GM12878 (cell line): ENCODE measurements around the gene FOSL1. TPM values are rescaled to one million over a fixed set of nuclear protein-coding genes. Genes with fewer than 3 reads are reported as not detected.

Source experiments
- ATAC-seq: fragments of 200-7000 bp; cut with Tn5 transposase; 3 replicates; pipeline ENCODE4 v1.9.1; 2020; ENCODE audit warnings: mild to moderate bottlenecking, moderate library complexity
- BruUV-seq: library from RNA; stranded (reverse); fragments of 400-500 nt; replicated peaks from 2 replicates; lab custom pipeline; 2021; lab: Mats Ljungman, UMichigan
- CTCF ChIA-PET: fragments of 300-600 bp; sonication (Branson Sonifier 250); formaldehyde crosslinking; extraction: SDS; loops from one replicate; lab custom pipeline; 2021; ENCODE audit warnings: inconsistent platforms; lab: Yijun Ruan, JAX
- POLR2A ChIA-PET: fragments of 350-600 bp; formaldehyde crosslinking; extraction: SDS; loops from one replicate; lab custom pipeline; 2021; ENCODE audit warnings: inconsistent platforms; lab: Charles Lee
- RAD21 ChIA-PET: fragments of 300-600 bp; sonication (Branson Sonifier 250); formaldehyde crosslinking; loops from one replicate; lab custom pipeline; 2023; ENCODE audit warnings: antibody characterized with exemption; ENCODE audit not compliant: unreplicated experiment; lab: Charles Lee
- SMC1A ChIA-PET: fragments of 300-600 bp; sonication (Branson Sonifier 250); formaldehyde crosslinking; loops from one replicate; lab custom pipeline; 2023; ENCODE audit not compliant: unreplicated experiment, uncharacterized antibody; lab: Charles Lee
- DNase-seq: peaks from one replicate; pipeline ENCODE4 v3.0.0-alpha.2; 2011; ENCODE audit warnings: low read depth, low spot score
- FAIRE-seq: peaks from 3 replicates; lab custom pipeline; 2011; peaks lifted over from hg19 to GRCh38; lab: Jason Lieb, UNC
- H2AFZ ChIP-seq: 2 replicates; pipeline ENCODE4 v1.6.0; 2011; ENCODE audit warnings: low read depth, low read length, control low read depth; ENCODE audit not compliant: control insufficient read depth
- H3K27ac ChIP-seq: 2 replicates; pipeline ENCODE4 v1.5.1; 2011; ENCODE audit warnings: control low read depth; ENCODE audit not compliant: control insufficient read depth, insufficient read depth
- H3K27me3 ChIP-seq, 2 experiments: replicated peaks in 1 of 2; 2 replicates each; pipeline versions ENCODE4 v1.6.0 to v1.6.1; 2011; ENCODE audit warnings: low read length in 1 of 2; ENCODE audit not compliant: control insufficient read depth in 2 of 2, insufficient read depth in 2 of 2
- H3K36me3 ChIP-seq, 2 experiments: 2 replicates each; pipeline ENCODE4 v1.5.1; 2011; ENCODE audit warnings: low read length in 1 of 2; ENCODE audit not compliant: control insufficient read depth in 2 of 2, insufficient read depth in 2 of 2
- H3K4me1 ChIP-seq: 2 replicates; pipeline ENCODE4 v1.6.1; 2011; ENCODE audit warnings: mild to moderate bottlenecking, low read length, moderate library complexity, mixed read lengths; ENCODE audit not compliant: control insufficient read depth, insufficient read depth
- H3K4me2 ChIP-seq: 2 replicates; pipeline ENCODE4 v1.6.0; 2011; ENCODE audit warnings: control low read depth; ENCODE audit not compliant: control insufficient read depth, insufficient read depth
- H3K4me3 ChIP-seq: fragments of 200-600 bp; sonication (generic); 2 replicates; pipeline ENCODE4 v1.5.1; 2016
- H3K79me2 ChIP-seq: 2 replicates; pipeline ENCODE4 v1.6.0; 2011; ENCODE audit warnings: low read length; ENCODE audit not compliant: control insufficient read depth, insufficient read depth
- H3K9ac ChIP-seq: 2 replicates; pipeline ENCODE4 v1.8.0; 2011; ENCODE audit warnings: low read length, control low read depth, mixed read lengths; ENCODE audit not compliant: control insufficient read depth, insufficient read depth
- H3K9me3 ChIP-seq: replicated peaks from 3 replicates; pipeline ENCODE4 v1.5.1; 2011; ENCODE audit warnings: mild to moderate bottlenecking, low read length; ENCODE audit not compliant: control insufficient read depth, insufficient read depth
- H4K20me1 ChIP-seq: 2 replicates; pipeline ENCODE4 v1.6.0; 2011; ENCODE audit not compliant: control insufficient read depth, insufficient read depth
- BCL3 ChIP-seq: IDR thresholded peaks from 2 replicates; pipeline ENCODE4 v1.6.1; 2011; ENCODE audit warnings: borderline replicate concordance, low read depth, mild to moderate bottlenecking, moderate library complexity, low read length; ENCODE audit not compliant: insufficient read depth, poor library complexity, severe bottlenecking
- CTCF ChIP-seq, 3 experiments: IDR thresholded peaks in 2 of 3; conservative IDR thresholded peaks in 1 of 3; 2 replicates each; pipeline ENCODE4 v1.5.1; 2011; ENCODE audit warnings: low read depth in 3 of 3, low read length in 3 of 3, mild to moderate bottlenecking in 3 of 3, control low read depth in 2 of 3, moderate library complexity in 2 of 3, inconsistent platforms in 1 of 3, mixed read lengths in 1 of 3; ENCODE audit not compliant: control insufficient read depth in 2 of 3, insufficient read depth in 1 of 3; ENCODE audit errors: extremely low read depth in 1 of 3
- FOXK2 ChIP-seq: fragments of 450-650 bp; IDR thresholded peaks from 2 replicates; pipeline ENCODE4 v1.6.1; 2017; ENCODE audit warnings: mild to moderate bottlenecking, moderate library complexity
- POLR2A ChIP-seq: IDR thresholded peaks from 2 replicates; pipeline ENCODE4 v1.6.1; 2011; ENCODE audit warnings: low read depth, mild to moderate bottlenecking, low read length
- POLR2AphosphoS5 ChIP-seq: IDR thresholded peaks from 2 replicates; pipeline ENCODE4 v1.6.1; 2011; ENCODE audit warnings: mild to moderate bottlenecking, low read length, inconsistent platforms
- ZBTB40 ChIP-seq: fragments of 450-650 bp; IDR thresholded peaks from 2 replicates; pipeline ENCODE4 v1.6.1; 2016; ENCODE audit warnings: mild to moderate bottlenecking, moderate library complexity, borderline replicate concordance
- WGBS: methylation state at CpG from one replicate; pipeline ENCODE4 v1.1.6; 2016; ENCODE audit warnings: low lambda C conversion rate; ENCODE audit not compliant: insufficient replicate concordance, insufficient coverage; ENCODE audit errors: missing lambda C conversion rate; 5-methylcytosine and 5-hydroxymethylcytosine counted together
- in situ Hi-C: fragments of 300-500 bp; cut with MboI; formaldehyde crosslinking; loops from 9 replicates; pipeline ENCODE4 v1.14.3; 2018; ENCODE audit warnings: mixed read lengths
- intact Hi-C: fragments of 100-400 bp; cut with micrococcal nuclease; formaldehyde crosslinking; loops from one replicate; pipeline ENCODE4 v1.14.2; 2022; ENCODE audit not compliant: unreplicated experiment
- polyA plus RNA-seq, 11 experiments: library from polyadenylated mRNA; depleted of rRNA in 4 of 11; unstranded in 6 of 11; stranded (reverse) in 5 of 11; fragments of >200 nt; fragmentation: Nextera tagmentation in 4 of 11; fragmentation: Illumina TruSeq in 1 of 11; extraction: Ambion mirVana in 4 of 11; extraction: Trizol in 1 of 11; gene quantifications; 1 replicate in 1 of 11; 2 replicates in 10 of 11; pipeline versions ENCODE4 v1.2.1 to v1.2.3, GENCODE V29; 2011 to 2016; ENCODE audit warnings: inconsistent platforms in 2 of 11, missing spikeins in 2 of 11, low read depth in 1 of 11
- total RNA-seq, 4 experiments: library from RNA; depleted of rRNA in 3 of 4; stranded (reverse); fragments of >200 nt in 3 of 4; fragmentation: Illumina TruSeq in 1 of 4; extraction: Trizol in 1 of 4; gene quantifications; 2 replicates each; pipeline versions ENCODE4 v1.2.1 to v1.2.3, GENCODE V29; 2013 to 2021

FOSL1 gene
- total and polyA plus RNA-seq, 10 of the 15 experiments (the other 5 are each of a cell fraction or from before 2014, with no cell fraction given) = 0.82 to 5.4 (median 2.1) TPM

- ChIA-PET POLR2A (interaction anchor here (1.1 kb wide), 1 partner anchor 9 kb away, joined by 3 read pairs; the partner anchor contains the start of gene MUS81), SMC1A (interaction anchor here (1.0 kb wide), 1 partner anchor 33 kb away, joined by 3 read pairs; no protein-coding TSS in a partner anchor)
Measured at GRCh38 chr11:65851083-65851579, 49.1 kb downstream of the FOSL1 start.

More at GRCh38 chr11:65851083-65851579, 49.1 kb downstream of the FOSL1 start:
- Histone ChIP-seq H3K4me3 (no peak overlapping the region), H2AFZ (no peak overlapping the region), H3K27me3 (no peaks in the 10 kb centered on the region), H3K4me1 (peaks cover 8% of the 10 kb centered on the region), H3K36me3 (peaks cover 31 to 40% of the 10 kb centered on the region in 2 experiments; a peak in 3 of 4 replicates), H3K9ac (no peak overlapping the region), H3K27ac (no peak overlapping the region), H3K79me2 (peaks cover 22% of the 10 kb centered on the region), H3K9me3 (peaks cover 2% of the 10 kb centered on the region; the same call in 2 of the 3 replicates), H4K20me1 (peaks cover 17% of the 10 kb centered on the region), H3K4me2 (no peak overlapping the region)
- TF ChIP-seq ZBTB40 (no peak), FOXK2 (no peak), POLR2AphosphoS5 (peak; percentile 9; the same call in 1 of the 2 replicates), POLR2A (peak; percentile 24), BCL3 (peak; percentile 12), CTCF (IDR thresholded peaks at IDR 0.05 in 2 of 3, conservative IDR thresholded peaks at IDR 0.05 in 1 of 3; ENCODE audit: control insufficient read depth in 2 of 3, extremely low read depth in 1 of 3, insufficient read depth in 1 of 3, low read depth in 3 of 3, low read length in 3 of 3) (peak in 2 of 3 experiments; percentile 46 to 64; a peak in 4 of 6 replicates)
- RAD21 ChIA-PET = interaction anchor here (1.2 kb wide), 1 partner anchor 33 kb away, joined by 4 read pairs; no protein-coding TSS in a partner anchor
- intact Hi-C loops (no loop called here), in situ Hi-C loops (loop anchor here (25.0 kb wide), 1 partner anchor 1614 kb away; the partner anchor contains the start of genes DNAJC4, FKBP2, NUDT22 and PPP1R14B)
- no peak for DNase-seq
- BruUV-seq = no TSS peak
- peak; percentile 40 for ATAC-seq
- CTCF ChIA-PET = interaction anchor here (0.9 to 3.8 kb wide), 7 partner anchors 11 to 145 kb away, joined by 3 to 17 read pairs (median 3); partner anchors contain the start of gene FIBP
- peak; percentile 38 for FAIRE-seq
- 76% methylated on average over 14 of the region's 14 CpGs for WGBS
